GM23338 (cell line): ENCODE data around the gene FXYD5.

Experiments used
- CREB1 ChIP-seq: fragments of 250-450 bp; sonication (Bioruptor Pico); IDR thresholded peaks from 2 replicates; pipeline ENCODE4 v1.5.0; 2020; ENCODE audit warnings: low read depth, mild to moderate bottlenecking, moderate library complexity
- EZH2 ChIP-seq: fragments of 200-600 bp; sonication (generic); IDR thresholded peaks from one replicate; pipeline ENCODE4 v1.8.0; 2017; ENCODE audit warnings: antibody characterized with exemption, mild to moderate bottlenecking, low read depth; ENCODE audit not compliant: unreplicated experiment
- EZH2phosphoT487 ChIP-seq: fragments of 200-600 bp; sonication (generic); IDR thresholded peaks from one replicate; pipeline ENCODE4 v1.8.1; 2018; ENCODE audit warnings: antibody characterized with exemption; ENCODE audit not compliant: unreplicated experiment
- JUNB ChIP-seq: IDR thresholded peaks from one replicate; pipeline ENCODE4 v1.6.1; 2016; ENCODE audit warnings: antibody characterized with exemption; ENCODE audit not compliant: unreplicated experiment
- NANOG ChIP-seq: IDR thresholded peaks from 2 replicates; pipeline ENCODE4 v1.6.1; 2016; ENCODE audit warnings: antibody characterized with exemption, borderline replicate concordance
- POLR2AphosphoS5 ChIP-seq: IDR thresholded peaks from 2 replicates; pipeline ENCODE4 v1.6.1; 2016; ENCODE audit warnings: antibody characterized with exemption, low read depth
- STAT1 ChIP-seq: IDR thresholded peaks from one replicate; pipeline ENCODE4 v1.6.1; 2016; ENCODE audit warnings: antibody characterized with exemption; ENCODE audit not compliant: unreplicated experiment
- ZNF114 ChIP-seq: fragments of 250-450 bp; sonication (Bioruptor Pico); IDR thresholded peaks from 2 replicates; pipeline ENCODE4 v1.5.0; 2020; ENCODE audit warnings: mild to moderate bottlenecking, moderate library complexity
- ZNF331 ChIP-seq: fragments of 250-450 bp; sonication (Bioruptor Pico); IDR thresholded peaks from 2 replicates; pipeline ENCODE4 v1.5.0; 2020; ENCODE audit warnings: low read depth, mild to moderate bottlenecking, moderate library complexity
- TF ChIP-seq, protein P1 (sequence below), 2 experiments: fragments of 200-600 bp in 1 of 2; sonication (generic) in 1 of 2; conservative IDR thresholded peaks; 2 replicates each; pipeline versions ENCODE4 v1.5.1 to v1.6.1; 2016 to 2017; ENCODE audit warnings: antibody characterized with exemption in 2 of 2, low read depth in 2 of 2, mild to moderate bottlenecking in 2 of 2, moderate library complexity in 1 of 2
- TF ChIP-seq, protein P2 (sequence below): IDR thresholded peaks from one replicate; pipeline ENCODE4 v1.6.1; 2018; ENCODE audit warnings: antibody characterized with exemption; ENCODE audit not compliant: unreplicated experiment
- TF ChIP-seq, protein P3 (sequence below): IDR thresholded peaks from 2 replicates; pipeline ENCODE4 v1.6.1; 2016; ENCODE audit warnings: antibody characterized with exemption
- TF ChIP-seq, protein P4 (sequence below): fragments of 250-450 bp; sonication (Bioruptor Pico); IDR thresholded peaks from 2 replicates; pipeline ENCODE4 v1.5.0; 2020; ENCODE audit warnings: mild to moderate bottlenecking, moderate library complexity

DNA sequence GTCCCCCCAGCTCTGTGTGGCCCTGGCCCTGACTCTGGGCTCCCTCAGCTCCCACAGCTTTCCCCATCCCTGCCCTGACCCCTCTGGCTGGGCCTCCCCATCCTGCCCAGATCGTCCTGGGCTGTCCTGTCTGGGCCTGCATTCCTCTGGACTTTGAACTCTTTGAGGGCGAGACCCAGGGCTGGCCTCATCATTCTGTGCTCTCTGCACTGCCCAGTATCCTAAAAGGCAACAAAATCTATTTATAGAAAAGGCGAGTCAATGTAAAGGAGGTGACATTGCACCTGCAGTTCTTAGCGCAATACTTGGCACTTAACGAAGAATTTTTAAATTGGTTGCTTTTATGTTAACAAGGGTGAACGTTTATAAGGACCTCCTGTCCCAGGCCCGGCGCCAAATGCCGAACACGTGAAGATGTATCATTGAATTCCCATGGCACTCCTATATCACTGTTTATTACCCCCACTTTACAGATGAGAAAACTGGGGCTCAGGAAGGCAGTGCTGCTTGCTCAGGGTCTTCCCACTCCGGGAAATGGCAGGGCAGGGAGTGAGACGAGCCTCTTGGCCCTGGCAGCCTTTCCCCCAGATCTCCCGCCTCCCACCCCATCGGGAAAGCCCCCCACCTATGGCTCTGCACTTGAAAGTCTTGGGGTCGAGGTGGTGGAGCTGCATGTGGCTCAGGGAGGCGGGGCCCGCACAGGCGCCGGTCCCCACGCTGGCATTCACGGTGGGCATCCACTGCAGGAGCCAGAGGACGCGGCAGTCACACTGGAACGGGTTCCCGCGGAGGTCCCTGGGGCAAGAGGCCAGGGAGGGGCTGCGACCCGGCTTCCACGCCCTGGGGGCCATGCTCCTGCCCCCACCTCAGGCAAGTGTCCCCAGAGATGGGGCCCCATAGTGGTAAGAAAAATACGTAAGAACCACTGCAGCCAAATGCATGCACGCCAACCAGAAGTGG is 23.5 kb upstream of the FXYD5 start:
- TF ChIP-seq, protein P1, sequence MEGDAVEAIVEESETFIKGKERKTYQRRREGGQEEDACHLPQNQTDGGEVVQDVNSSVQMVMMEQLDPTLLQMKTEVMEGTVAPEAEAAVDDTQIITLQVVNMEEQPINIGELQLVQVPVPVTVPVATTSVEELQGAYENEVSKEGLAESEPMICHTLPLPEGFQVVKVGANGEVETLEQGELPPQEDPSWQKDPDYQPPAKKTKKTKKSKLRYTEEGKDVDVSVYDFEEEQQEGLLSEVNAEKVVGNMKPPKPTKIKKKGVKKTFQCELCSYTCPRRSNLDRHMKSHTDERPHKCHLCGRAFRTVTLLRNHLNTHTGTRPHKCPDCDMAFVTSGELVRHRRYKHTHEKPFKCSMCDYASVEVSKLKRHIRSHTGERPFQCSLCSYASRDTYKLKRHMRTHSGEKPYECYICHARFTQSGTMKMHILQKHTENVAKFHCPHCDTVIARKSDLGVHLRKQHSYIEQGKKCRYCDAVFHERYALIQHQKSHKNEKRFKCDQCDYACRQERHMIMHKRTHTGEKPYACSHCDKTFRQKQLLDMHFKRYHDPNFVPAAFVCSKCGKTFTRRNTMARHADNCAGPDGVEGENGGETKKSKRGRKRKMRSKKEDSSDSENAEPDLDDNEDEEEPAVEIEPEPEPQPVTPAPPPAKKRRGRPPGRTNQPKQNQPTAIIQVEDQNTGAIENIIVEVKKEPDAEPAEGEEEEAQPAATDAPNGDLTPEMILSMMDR (conservative IDR thresholded peaks at IDR 0.05; ENCODE audit: low read depth in 2 of 2), result no peak
- TF ChIP-seq EZH2phosphoT487 (no peak), EZH2 (no peak), POLR2AphosphoS5 (no peak), ZNF331 (CRISPR knock-in tag) (no peak), CREB1 (CRISPR knock-in tag) (no peak), NANOG (no peak), JUNB (no peak), STAT1 (no peak), ZNF114 (CRISPR knock-in tag) (no peak)
- TF ChIP-seq, protein P2, sequence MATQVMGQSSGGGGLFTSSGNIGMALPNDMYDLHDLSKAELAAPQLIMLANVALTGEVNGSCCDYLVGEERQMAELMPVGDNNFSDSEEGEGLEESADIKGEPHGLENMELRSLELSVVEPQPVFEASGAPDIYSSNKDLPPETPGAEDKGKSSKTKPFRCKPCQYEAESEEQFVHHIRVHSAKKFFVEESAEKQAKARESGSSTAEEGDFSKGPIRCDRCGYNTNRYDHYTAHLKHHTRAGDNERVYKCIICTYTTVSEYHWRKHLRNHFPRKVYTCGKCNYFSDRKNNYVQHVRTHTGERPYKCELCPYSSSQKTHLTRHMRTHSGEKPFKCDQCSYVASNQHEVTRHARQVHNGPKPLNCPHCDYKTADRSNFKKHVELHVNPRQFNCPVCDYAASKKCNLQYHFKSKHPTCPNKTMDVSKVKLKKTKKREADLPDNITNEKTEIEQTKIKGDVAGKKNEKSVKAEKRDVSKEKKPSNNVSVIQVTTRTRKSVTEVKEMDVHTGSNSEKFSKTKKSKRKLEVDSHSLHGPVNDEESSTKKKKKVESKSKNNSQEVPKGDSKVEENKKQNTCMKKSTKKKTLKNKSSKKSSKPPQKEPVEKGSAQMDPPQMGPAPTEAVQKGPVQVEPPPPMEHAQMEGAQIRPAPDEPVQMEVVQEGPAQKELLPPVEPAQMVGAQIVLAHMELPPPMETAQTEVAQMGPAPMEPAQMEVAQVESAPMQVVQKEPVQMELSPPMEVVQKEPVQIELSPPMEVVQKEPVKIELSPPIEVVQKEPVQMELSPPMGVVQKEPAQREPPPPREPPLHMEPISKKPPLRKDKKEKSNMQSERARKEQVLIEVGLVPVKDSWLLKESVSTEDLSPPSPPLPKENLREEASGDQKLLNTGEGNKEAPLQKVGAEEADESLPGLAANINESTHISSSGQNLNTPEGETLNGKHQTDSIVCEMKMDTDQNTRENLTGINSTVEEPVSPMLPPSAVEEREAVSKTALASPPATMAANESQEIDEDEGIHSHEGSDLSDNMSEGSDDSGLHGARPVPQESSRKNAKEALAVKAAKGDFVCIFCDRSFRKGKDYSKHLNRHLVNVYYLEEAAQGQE, result no peak
- TF ChIP-seq, protein P3, sequence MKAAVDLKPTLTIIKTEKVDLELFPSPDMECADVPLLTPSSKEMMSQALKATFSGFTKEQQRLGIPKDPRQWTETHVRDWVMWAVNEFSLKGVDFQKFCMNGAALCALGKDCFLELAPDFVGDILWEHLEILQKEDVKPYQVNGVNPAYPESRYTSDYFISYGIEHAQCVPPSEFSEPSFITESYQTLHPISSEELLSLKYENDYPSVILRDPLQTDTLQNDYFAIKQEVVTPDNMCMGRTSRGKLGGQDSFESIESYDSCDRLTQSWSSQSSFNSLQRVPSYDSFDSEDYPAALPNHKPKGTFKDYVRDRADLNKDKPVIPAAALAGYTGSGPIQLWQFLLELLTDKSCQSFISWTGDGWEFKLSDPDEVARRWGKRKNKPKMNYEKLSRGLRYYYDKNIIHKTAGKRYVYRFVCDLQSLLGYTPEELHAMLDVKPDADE, result no peak
- TF ChIP-seq, protein P4, sequence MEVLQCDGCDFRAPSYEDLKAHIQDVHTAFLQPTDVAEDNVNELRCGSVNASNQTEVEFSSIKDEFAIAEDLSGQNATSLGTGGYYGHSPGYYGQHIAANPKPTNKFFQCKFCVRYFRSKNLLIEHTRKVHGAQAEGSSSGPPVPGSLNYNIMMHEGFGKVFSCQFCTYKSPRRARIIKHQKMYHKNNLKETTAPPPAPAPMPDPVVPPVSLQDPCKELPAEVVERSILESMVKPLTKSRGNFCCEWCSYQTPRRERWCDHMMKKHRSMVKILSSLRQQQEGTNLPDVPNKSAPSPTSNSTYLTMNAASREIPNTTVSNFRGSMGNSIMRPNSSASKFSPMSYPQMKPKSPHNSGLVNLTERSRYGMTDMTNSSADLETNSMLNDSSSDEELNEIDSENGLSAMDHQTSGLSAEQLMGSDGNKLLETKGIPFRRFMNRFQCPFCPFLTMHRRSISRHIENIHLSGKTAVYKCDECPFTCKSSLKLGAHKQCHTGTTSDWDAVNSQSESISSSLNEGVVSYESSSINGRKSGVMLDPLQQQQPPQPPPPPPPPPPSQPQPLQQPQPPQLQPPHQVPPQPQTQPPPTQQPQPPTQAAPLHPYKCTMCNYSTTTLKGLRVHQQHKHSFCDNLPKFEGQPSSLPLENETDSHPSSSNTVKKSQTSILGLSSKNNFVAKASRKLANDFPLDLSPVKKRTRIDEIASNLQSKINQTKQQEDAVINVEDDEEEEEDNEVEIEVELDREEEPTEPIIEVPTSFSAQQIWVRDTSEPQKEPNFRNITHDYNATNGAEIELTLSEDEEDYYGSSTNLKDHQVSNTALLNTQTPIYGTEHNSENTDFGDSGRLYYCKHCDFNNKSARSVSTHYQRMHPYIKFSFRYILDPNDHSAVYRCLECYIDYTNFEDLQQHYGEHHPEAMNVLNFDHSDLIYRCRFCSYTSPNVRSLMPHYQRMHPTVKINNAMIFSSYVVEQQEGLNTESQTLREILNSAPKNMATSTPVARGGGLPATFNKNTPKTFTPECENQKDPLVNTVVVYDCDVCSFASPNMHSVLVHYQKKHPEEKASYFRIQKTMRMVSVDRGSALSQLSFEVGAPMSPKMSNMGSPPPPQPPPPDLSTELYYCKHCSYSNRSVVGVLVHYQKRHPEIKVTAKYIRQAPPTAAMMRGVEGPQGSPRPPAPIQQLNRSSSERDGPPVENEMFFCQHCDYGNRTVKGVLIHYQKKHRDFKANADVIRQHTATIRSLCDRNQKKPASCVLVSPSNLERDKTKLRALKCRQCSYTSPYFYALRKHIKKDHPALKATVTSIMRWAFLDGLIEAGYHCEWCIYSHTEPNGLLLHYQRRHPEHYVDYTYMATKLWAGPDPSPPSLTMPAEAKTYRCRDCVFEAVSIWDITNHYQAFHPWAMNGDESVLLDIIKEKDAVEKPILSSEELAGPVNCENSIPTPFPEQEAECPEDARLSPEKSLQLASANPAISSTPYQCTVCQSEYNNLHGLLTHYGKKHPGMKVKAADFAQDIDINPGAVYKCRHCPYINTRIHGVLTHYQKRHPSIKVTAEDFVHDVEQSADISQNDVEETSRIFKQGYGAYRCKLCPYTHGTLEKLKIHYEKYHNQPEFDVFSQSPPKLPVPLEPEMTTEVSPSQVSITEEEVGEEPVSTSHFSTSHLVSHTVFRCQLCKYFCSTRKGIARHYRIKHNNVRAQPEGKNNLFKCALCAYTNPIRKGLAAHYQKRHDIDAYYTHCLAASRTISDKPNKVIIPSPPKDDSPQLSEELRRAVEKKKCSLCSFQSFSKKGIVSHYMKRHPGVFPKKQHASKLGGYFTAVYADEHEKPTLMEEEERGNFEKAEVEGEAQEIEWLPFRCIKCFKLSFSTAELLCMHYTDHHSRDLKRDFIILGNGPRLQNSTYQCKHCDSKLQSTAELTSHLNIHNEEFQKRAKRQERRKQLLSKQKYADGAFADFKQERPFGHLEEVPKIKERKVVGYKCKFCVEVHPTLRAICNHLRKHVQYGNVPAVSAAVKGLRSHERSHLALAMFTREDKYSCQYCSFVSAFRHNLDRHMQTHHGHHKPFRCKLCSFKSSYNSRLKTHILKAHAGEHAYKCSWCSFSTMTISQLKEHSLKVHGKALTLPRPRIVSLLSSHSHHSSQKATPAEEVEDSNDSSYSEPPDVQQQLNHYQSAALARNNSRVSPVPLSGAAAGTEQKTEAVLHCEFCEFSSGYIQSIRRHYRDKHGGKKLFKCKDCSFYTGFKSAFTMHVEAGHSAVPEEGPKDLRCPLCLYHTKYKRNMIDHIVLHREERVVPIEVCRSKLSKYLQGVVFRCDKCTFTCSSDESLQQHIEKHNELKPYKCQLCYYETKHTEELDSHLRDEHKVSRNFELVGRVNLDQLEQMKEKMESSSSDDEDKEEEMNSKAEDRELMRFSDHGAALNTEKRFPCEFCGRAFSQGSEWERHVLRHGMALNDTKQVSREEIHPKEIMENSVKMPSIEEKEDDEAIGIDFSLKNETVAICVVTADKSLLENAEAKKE, result no peak
